Gastroesophageal sphincter (tissue), 4 donors: ENCODE measurements around the gene LGR4. TPM values are rescaled to one million over a fixed set of nuclear protein-coding genes. Genes with fewer than 3 reads are reported as not detected.

Experiments
- ATAC-seq: fragments of 150-250 bp; one replicate; pipeline ENCODE4 v1.9.1; 2016; ENCODE audit warnings: mild to moderate bottlenecking, moderate library complexity
- H3K27ac ChIP-seq, 4 donors: fragments of 200-600 bp; sonication (generic) in 3 of 4; 1 replicate in 3 of 4; 2 replicates in 1 of 4; pipeline ENCODE4 v1.5.1; 2016 to 2019
- H3K27me3 ChIP-seq: fragments of 200-600 bp; sonication (generic); one replicate; pipeline ENCODE4 v1.5.1; 2019
- H3K36me3 ChIP-seq, 2 donors: fragments of 200-600 bp; sonication (generic); one replicate each; pipeline ENCODE4 v1.5.1; 2019; ENCODE audit warnings: control low read depth in 1 of 2
- H3K4me1 ChIP-seq, 3 donors: fragments of 200-600 bp; sonication (generic); 1 replicate in 2 of 3; 2 replicates in 1 of 3; pipeline ENCODE4 v1.5.1; 2016 to 2019; ENCODE audit warnings: control low read depth in 2 of 3
- H3K4me3 ChIP-seq, 2 donors: fragments of 200-600 bp; sonication (generic); one replicate each; pipeline ENCODE4 v1.5.1; 2019; ENCODE audit warnings: mild to moderate bottlenecking in 1 of 2, moderate library complexity in 1 of 2
- H3K9me3 ChIP-seq, 3 donors: fragments of 200-600 bp; sonication (generic); one replicate each; pipeline ENCODE4 v1.5.1; 2017 to 2019; ENCODE audit warnings: control low read depth in 2 of 3
- CTCF ChIP-seq, 4 experiments: fragments of 200-600 bp in 2 of 4; fragments of 450-650 bp in 2 of 4; sonication (generic) in 1 of 4; IDR thresholded peaks; one replicate each; pipeline ENCODE4 v1.5.1; 2017 to 2019; ENCODE audit warnings: antibody characterized with exemption in 4 of 4, mild to moderate bottlenecking in 2 of 4, moderate library complexity in 2 of 4
- EP300 ChIP-seq: sonication (generic); formaldehyde crosslinking; IDR thresholded peaks from one replicate; pipeline ENCODE4 v1.6.1; 2017; ENCODE audit warnings: antibody characterized with exemption, mild to moderate bottlenecking
- POLR2A ChIP-seq, 2 donors: fragments of 450-650 bp; IDR thresholded peaks; one replicate each; pipeline ENCODE4 v1.6.1; 2017; ENCODE audit warnings: antibody characterized with exemption in 2 of 2, mild to moderate bottlenecking in 2 of 2, moderate library complexity in 1 of 2
- POLR2AphosphoS5 ChIP-seq: sonication (generic); formaldehyde crosslinking; IDR thresholded peaks from one replicate; pipeline ENCODE4 v1.6.1; 2017; ENCODE audit warnings: antibody characterized with exemption
- WGBS, 2 donors: methylation state at CpG; one replicate each; pipeline ENCODE4 v1.1.5; 2018; ENCODE audit warnings: low coverage in 1 of 2; 5-methylcytosine and 5-hydroxymethylcytosine counted together
- total RNA-seq, 4 donors: library from RNA; depleted of rRNA; stranded (reverse); fragments of >200 nt; gene quantifications; one replicate each; pipeline ENCODE4 v1.1.0, GENCODE V29; 2016

LGR4 gene
- total RNA-seq, 4 donors from 2014 or later: 21.0 to 35.9 (median 31.8) TPM

GRCh38 chr11:27362749-27363575, 109.6 kb downstream of the LGR4 start, which contains the start of gene CCDC34:
CCDC34 (minus strand) TSS chr11:27363215; CDS start chr11:27363194, 21 bp downstream.
- H3K27me3 ChIP-seq: no peaks in the 10 kb centered on the region
- H3K36me3 ChIP-seq: peaks cover 0 to 6% of the 10 kb centered on the region in 2 donors
- ATAC-seq: peak; percentile 98
- H3K9me3 ChIP-seq: no peaks in the 10 kb centered on the region
- TF ChIP-seq CTCF (IDR thresholded peaks at IDR 0.05) (peak in 2 of 4 experiments; percentile 11 to 15), EP300 (no peak), POLR2AphosphoS5 (peak; percentile 28)
- WGBS, 2 donors: 0 to 2% methylated on average over 11 to 12 of the region's 57 CpGs
- peak within 1 kb of the TSS in 3 of 4 donors; percentile 21 to 70 (median 22) for H3K27ac ChIP-seq
- peak within 1 kb of the TSS; percentile 47 to 72 for H3K4me3 ChIP-seq
- peaks cover 0 to 16% (median 7%) of the 10 kb centered on the region in 3 donors for H3K4me1 ChIP-seq

GRCh38 chr11:27361649-27362431, 110.8 kb downstream of the LGR4 start:
- Histone ChIP-seq H3K4me1 (peaks cover 0 to 16% (median 7%) of the 10 kb centered on the region in 3 donors), H3K9me3 (no peaks in the 10 kb centered on the region), H3K36me3 (no peaks in the 10 kb centered on the region), H3K27ac (no peak overlapping the region), H3K27me3 (no peaks in the 10 kb centered on the region), H3K4me3 (no peak overlapping the region)
- WGBS, 2 donors: 58 to 64% methylated on average over 6 to 8 of the region's 8 CpGs
- ATAC-seq: no peak
- TF ChIP-seq POLR2AphosphoS5 (no peak), POLR2A (IDR thresholded peaks at IDR 0.05) (no peak), CTCF (IDR thresholded peaks at IDR 0.05) (no peak), EP300 (no peak)

GRCh38 chr11:27358296-27358695, 114.3 kb downstream of the LGR4 start:
- TF ChIP-seq POLR2A (IDR thresholded peaks at IDR 0.05) (no peak), CTCF (IDR thresholded peaks at IDR 0.05) (no peak), EP300 (no peak), POLR2AphosphoS5 (no peak)
- 88 to 89% methylated on average over 1 of the region's 1 CpG for WGBS, 2 donors
- peaks cover 0 to 9% (median 7%) of the 10 kb centered on the region in 3 donors for H3K4me1 ChIP-seq
- no peak overlapping the region for H3K4me3 ChIP-seq
- H3K27ac ChIP-seq: no peak overlapping the region
- no peaks in the 10 kb centered on the region for H3K9me3 ChIP-seq
- no peaks in the 10 kb centered on the region for H3K36me3 ChIP-seq
- no peaks in the 10 kb centered on the region for H3K27me3 ChIP-seq
- ATAC-seq: no peak

GRCh38 chr11:27357250-27357649, 115.3 kb downstream of the LGR4 start:
- Histone ChIP-seq H3K27ac (no peak overlapping the region), H3K36me3 (no peaks in the 10 kb centered on the region), H3K4me3 (no peak overlapping the region), H3K9me3 (no peaks in the 10 kb centered on the region), H3K4me1 (peaks cover 0 to 4% (median under 1%) of the 10 kb centered on the region in 3 donors), H3K27me3 (no peaks in the 10 kb centered on the region)
- TF ChIP-seq CTCF (IDR thresholded peaks at IDR 0.05) (no peak), POLR2AphosphoS5 (no peak), EP300 (no peak), POLR2A (IDR thresholded peaks at IDR 0.05) (no peak)
- no peak for ATAC-seq
- 89 to 100% methylated on average over 2 to 4 of the region's 4 CpGs for WGBS, 2 donors
